Muscle layer of colon (tissue), 2 donors: ENCODE measurements around the gene CCND3.

ENCODE experiments used
- H3K27ac ChIP-seq: one replicate; pipeline ENCODE4 v1.7.0; 2013; ENCODE audit warnings: low read depth, mild to moderate bottlenecking, low read length, moderate library complexity
- H3K27me3 ChIP-seq, 2 donors: one replicate each; pipeline ENCODE4 v1.7.0; 2013; ENCODE audit warnings: low read length in 2 of 2, mild to moderate bottlenecking in 2 of 2; ENCODE audit not compliant: insufficient read depth in 2 of 2, control insufficient read depth in 1 of 2
- H3K36me3 ChIP-seq: one replicate; pipeline ENCODE4 v1.7.0; 2013; ENCODE audit warnings: mild to moderate bottlenecking, low read length; ENCODE audit not compliant: insufficient read depth
- H3K4me1 ChIP-seq: one replicate; pipeline ENCODE4 v1.7.0; 2013; ENCODE audit warnings: mild to moderate bottlenecking, low read length; ENCODE audit not compliant: insufficient read depth
- H3K4me3 ChIP-seq, 2 donors: one replicate each; pipeline ENCODE4 v1.7.0; 2013; ENCODE audit warnings: low read length in 2 of 2, low read depth in 1 of 2, mild to moderate bottlenecking in 1 of 2, moderate library complexity in 1 of 2
- H3K9ac ChIP-seq: one replicate; pipeline ENCODE4 v1.7.0; 2013; ENCODE audit warnings: low read length
- H3K9me3 ChIP-seq: one replicate; pipeline ENCODE4 v1.7.0; 2013; ENCODE audit warnings: mild to moderate bottlenecking, low read length
- donor health status: abdominal sarcoma.
- donor health status: Adenocarcinoma of cecum.

Gene CCND3

GRCh38 chr6:41885930-41886329 lies 55.7 kb downstream of the CCND3 start:
- Histone ChIP-seq H3K4me3 (no peak overlapping the region), H3K27ac (no peak overlapping the region), H3K4me1 (no peaks in the 10 kb centered on the region), H3K9ac (no peak overlapping the region), H3K9me3 (no peaks in the 10 kb centered on the region), H3K36me3 (no peaks in the 10 kb centered on the region), H3K27me3 (no peaks in the 10 kb centered on the region)

- Histone ChIP-seq H3K9ac (no peak overlapping the region), H3K27me3 (no peaks in the 10 kb centered on the region), H3K4me1 (no peaks in the 10 kb centered on the region), H3K4me3 (no peak overlapping the region), H3K9me3 (no peaks in the 10 kb centered on the region), H3K36me3 (no peaks in the 10 kb centered on the region), H3K27ac (no peak overlapping the region)
These were observed 56.7 kb downstream of the CCND3 start for GRCh38 chr6:41884957-41885356.
